ENCODE measurements around the gene F13A1. TPM values are rescaled to one million over a fixed set of nuclear protein-coding genes. Genes with fewer than 3 reads are reported as not detected.

The F13A1 gene
- total and polyA plus RNA-seq, 4 donors: 4.3 to 69.9 (median 23.4) TPM

GRCh38 chr6:6350696-6351095 lies 30.2 kb upstream of the F13A1 start:
- ATAC-seq (ENCODE audit: insufficient read depth, low FRiP score): no peak
- Histone ChIP-seq H3K36me3 (ENCODE audit: control insufficient read depth in 4 of 4, insufficient read depth in 4 of 4, low read length in 4 of 4) (no peaks in the 10 kb centered on the region), H3K9me3 (ENCODE audit: control insufficient read depth in 4 of 4, insufficient read depth in 3 of 4, low read length in 3 of 4) (no peaks in the 10 kb centered on the region), H3K4me3 (no peak overlapping the region), H3K4me1 (ENCODE audit: control insufficient read depth in 5 of 5, insufficient read depth in 5 of 5, low read length in 5 of 5) (no peaks in the 10 kb centered on the region), H3K27me3 (ENCODE audit: control insufficient read depth in 3 of 3, insufficient read depth in 3 of 3, low read length in 2 of 3) (no peaks in the 10 kb centered on the region), H3K27ac (ENCODE audit: low read depth in 1 of 2, low read length in 1 of 2) (no peak overlapping the region), H3K9ac (ENCODE audit: insufficient read depth in 1 of 2, low read length in 2 of 2) (no peak overlapping the region)
- TF ChIP-seq, protein P1, sequence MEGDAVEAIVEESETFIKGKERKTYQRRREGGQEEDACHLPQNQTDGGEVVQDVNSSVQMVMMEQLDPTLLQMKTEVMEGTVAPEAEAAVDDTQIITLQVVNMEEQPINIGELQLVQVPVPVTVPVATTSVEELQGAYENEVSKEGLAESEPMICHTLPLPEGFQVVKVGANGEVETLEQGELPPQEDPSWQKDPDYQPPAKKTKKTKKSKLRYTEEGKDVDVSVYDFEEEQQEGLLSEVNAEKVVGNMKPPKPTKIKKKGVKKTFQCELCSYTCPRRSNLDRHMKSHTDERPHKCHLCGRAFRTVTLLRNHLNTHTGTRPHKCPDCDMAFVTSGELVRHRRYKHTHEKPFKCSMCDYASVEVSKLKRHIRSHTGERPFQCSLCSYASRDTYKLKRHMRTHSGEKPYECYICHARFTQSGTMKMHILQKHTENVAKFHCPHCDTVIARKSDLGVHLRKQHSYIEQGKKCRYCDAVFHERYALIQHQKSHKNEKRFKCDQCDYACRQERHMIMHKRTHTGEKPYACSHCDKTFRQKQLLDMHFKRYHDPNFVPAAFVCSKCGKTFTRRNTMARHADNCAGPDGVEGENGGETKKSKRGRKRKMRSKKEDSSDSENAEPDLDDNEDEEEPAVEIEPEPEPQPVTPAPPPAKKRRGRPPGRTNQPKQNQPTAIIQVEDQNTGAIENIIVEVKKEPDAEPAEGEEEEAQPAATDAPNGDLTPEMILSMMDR (IDR thresholded peaks at IDR 0.05; ENCODE audit: control extremely low read depth, extremely low read depth): no peak
- WGBS, 2 donors: 86 to 87% methylated on average over 4 of the region's 4 CpGs
- no peak for DNase-seq

- TF ChIP-seq, protein P1 (IDR thresholded peaks at IDR 0.05; ENCODE audit: control extremely low read depth, extremely low read depth): no peak
- no peak for ATAC-seq (ENCODE audit: insufficient read depth, low FRiP score)
- H3K9me3 ChIP-seq (ENCODE audit: control insufficient read depth in 4 of 4, insufficient read depth in 3 of 4, low read length in 3 of 4): no peaks in the 10 kb centered on the region
- no peak overlapping the region for H3K9ac ChIP-seq (ENCODE audit: insufficient read depth in 1 of 2, low read length in 2 of 2)
- no peaks in the 10 kb centered on the region for H3K27me3 ChIP-seq (ENCODE audit: control insufficient read depth in 3 of 3, insufficient read depth in 3 of 3, low read length in 2 of 3)
- 32 to 63% methylated on average over 5 of the region's 5 CpGs for WGBS, 2 donors
- no peak overlapping the region for H3K27ac ChIP-seq (ENCODE audit: low read depth in 1 of 2, low read length in 1 of 2)
- no peaks in the 10 kb centered on the region for H3K4me1 ChIP-seq (ENCODE audit: control insufficient read depth in 5 of 5, insufficient read depth in 5 of 5, low read length in 5 of 5)
- H3K4me3 ChIP-seq: no peak overlapping the region
- no peaks in the 10 kb centered on the region for H3K36me3 ChIP-seq (ENCODE audit: control insufficient read depth in 4 of 4, insufficient read depth in 4 of 4, low read length in 4 of 4)
- DNase-seq: no peak
Measured at GRCh38 chr6:6348256-6348655, 27.8 kb upstream of the F13A1 start.

DNA sequence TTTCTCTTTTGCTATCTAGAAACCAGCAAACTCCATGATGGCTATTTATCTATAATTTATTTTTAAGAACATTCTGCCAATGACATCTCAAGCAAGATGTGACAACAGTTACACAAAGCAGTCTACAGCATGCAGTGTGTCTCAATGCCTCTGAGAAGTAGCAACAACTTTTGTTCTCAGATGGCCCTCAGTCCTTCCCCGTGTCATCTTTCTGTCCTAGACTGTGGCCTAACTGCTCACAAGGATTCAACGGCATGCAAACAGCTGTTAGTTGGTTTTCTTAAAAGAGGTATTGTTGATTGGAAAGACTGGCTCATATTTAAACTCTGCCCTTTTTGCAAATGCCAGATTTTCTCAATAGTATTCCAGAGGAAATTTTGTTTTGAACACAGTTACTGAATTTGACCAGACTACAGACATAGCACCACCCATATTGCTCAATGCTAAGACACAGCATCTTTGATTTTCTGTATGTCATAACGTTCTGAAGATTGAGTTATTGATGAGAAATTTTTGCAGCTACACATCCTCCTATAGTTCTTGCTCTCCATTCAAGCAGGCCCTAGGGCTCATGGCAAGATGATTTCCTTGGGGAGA lies 26.1 kb upstream of the F13A1 start:
- WGBS, 2 donors: 45 to 54% methylated on average over 3 of the region's 3 CpGs
- Histone ChIP-seq H3K27me3 (ENCODE audit: control insufficient read depth in 3 of 3, insufficient read depth in 3 of 3, low read length in 2 of 3) (no peaks in the 10 kb centered on the region), H3K27ac (ENCODE audit: low read depth in 1 of 2, low read length in 1 of 2) (no peak overlapping the region), H3K9me3 (ENCODE audit: control insufficient read depth in 4 of 4, insufficient read depth in 3 of 4, low read length in 3 of 4) (no peaks in the 10 kb centered on the region), H3K36me3 (ENCODE audit: control insufficient read depth in 4 of 4, insufficient read depth in 4 of 4, low read length in 4 of 4) (no peaks in the 10 kb centered on the region), H3K4me1 (ENCODE audit: control insufficient read depth in 5 of 5, insufficient read depth in 5 of 5, low read length in 5 of 5) (no peaks in the 10 kb centered on the region), H3K4me3 (no peak overlapping the region), H3K9ac (ENCODE audit: insufficient read depth in 1 of 2, low read length in 2 of 2) (no peak overlapping the region)
- no peak for DNase-seq
- TF ChIP-seq, protein P1 (IDR thresholded peaks at IDR 0.05; ENCODE audit: control extremely low read depth, extremely low read depth): no peak
- no peak for ATAC-seq (ENCODE audit: insufficient read depth, low FRiP score)

DNA sequence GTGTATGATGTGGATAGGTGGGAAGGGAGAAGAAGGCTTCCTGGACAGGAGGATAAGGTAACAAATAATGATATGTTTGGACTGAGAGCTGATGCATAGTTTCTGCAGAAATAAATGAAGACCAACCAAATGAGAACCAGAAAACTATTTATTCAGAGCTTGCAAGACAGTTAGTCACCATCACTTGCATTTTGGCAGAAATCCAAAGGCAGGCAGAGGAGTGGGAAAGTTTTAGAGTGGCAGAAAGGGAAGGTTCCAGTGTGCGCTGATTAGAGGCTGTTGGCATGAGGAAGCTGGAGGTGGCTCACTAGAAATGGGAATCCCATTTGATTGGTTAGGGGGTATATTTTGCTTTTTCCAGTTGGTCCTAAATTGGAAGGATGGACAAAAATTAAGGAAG lies 13.0 kb upstream of the F13A1 start:
- Histone ChIP-seq H3K4me1 (ENCODE audit: control insufficient read depth in 5 of 5, insufficient read depth in 5 of 5, low read length in 5 of 5) (peaks cover 0 to 10% (median 0%) of the 10 kb centered on the region in 5 donors), H3K36me3 (ENCODE audit: control insufficient read depth in 4 of 4, insufficient read depth in 4 of 4, low read length in 4 of 4) (no peaks in the 10 kb centered on the region), H3K27ac (ENCODE audit: low read depth in 1 of 2, low read length in 1 of 2) (no peak overlapping the region), H3K9me3 (ENCODE audit: control insufficient read depth in 4 of 4, insufficient read depth in 3 of 4, low read length in 3 of 4) (peaks cover 0 to 2% (median 0%) of the 10 kb centered on the region in 4 donors), H3K9ac (ENCODE audit: insufficient read depth in 1 of 2, low read length in 2 of 2) (no peak overlapping the region), H3K4me3 (no peak overlapping the region), H3K27me3 (ENCODE audit: control insufficient read depth in 3 of 3, insufficient read depth in 3 of 3, low read length in 2 of 3) (no peaks in the 10 kb centered on the region)
- ATAC-seq (ENCODE audit: insufficient read depth, low FRiP score): no peak
- DNase-seq: no peak
- 54 to 64% methylated on average over 1 of the region's 1 CpG for WGBS, 2 donors
- TF ChIP-seq, protein P1 (IDR thresholded peaks at IDR 0.05; ENCODE audit: control extremely low read depth, extremely low read depth): no peak
